Measurements from ENCODE around the gene TCF7.
A peak's percentile ranks its signal among the peaks of the same experiment; 100 is the strongest.

Gene TCF7

GRCh38 chr5:134090522-134090921, 24.0 kb upstream of the TCF7 start:
- no peak for DNase-seq (ENCODE audit: low read depth)

GRCh38 chr5:134091626-134092121, 22.8 kb upstream of the TCF7 start:
- DNase-seq (ENCODE audit: low read depth): no peak

- DNase-seq (ENCODE audit: low read depth): no peak
These were observed 21.6 kb upstream of the TCF7 start for GRCh38 chr5:134092875-134093274.

GRCh38 chr5:134093351-134093750, 21.1 kb upstream of the TCF7 start:
- no peak for DNase-seq (ENCODE audit: low read depth)

GRCh38 chr5:134095293-134095692, 19.2 kb upstream of the TCF7 start:
- DNase-seq (ENCODE audit: low read depth): no peak

- no peak for DNase-seq (ENCODE audit: low read depth)
These were observed 18.4 kb upstream of the TCF7 start for GRCh38 chr5:134095887-134096589.

- no peak for DNase-seq (ENCODE audit: low read depth)
These were observed 17.2 kb upstream of the TCF7 start for GRCh38 chr5:134097211-134097749.

GRCh38 chr5:134098690-134099089, 15.8 kb upstream of the TCF7 start:
- DNase-seq (ENCODE audit: low read depth): no peak

- no peak for DNase-seq (ENCODE audit: low read depth)
These were observed 15.1 kb upstream of the TCF7 start for GRCh38 chr5:134099288-134099872.

GRCh38 chr5:134099939-134100282, 14.6 kb upstream of the TCF7 start:
- no peak for DNase-seq (ENCODE audit: low read depth)

- DNase-seq (ENCODE audit: low read depth): peak; percentile 80
These were observed 14.0 kb upstream of the TCF7 start for GRCh38 chr5:134100283-134101091.

GRCh38 chr5:134101686-134102439, 12.6 kb upstream of the TCF7 start:
- peak; percentile 69 for DNase-seq (ENCODE audit: low read depth)

- DNase-seq (ENCODE audit: low read depth): no peak
These were observed 11.1 kb upstream of the TCF7 start for GRCh38 chr5:134103397-134103796.

GRCh38 chr5:134103998-134104654, 10.4 kb upstream of the TCF7 start:
- no peak for DNase-seq (ENCODE audit: low read depth)

- DNase-seq (ENCODE audit: low read depth): no peak
These were observed 7.3 kb upstream of the TCF7 start for GRCh38 chr5:134106991-134107701.

- DNase-seq (ENCODE audit: low read depth): no peak
These were observed 6.7 kb upstream of the TCF7 start for GRCh38 chr5:134107779-134108178.

GRCh38 chr5:134110382-134110781, 4.1 kb upstream of the TCF7 start:
- no peak for DNase-seq (ENCODE audit: low read depth)

GRCh38 chr5:134111741-134112647, 2.5 kb upstream of the TCF7 start:
- DNase-seq (ENCODE audit: low read depth): no peak

GRCh38 chr5:134112726-134113362, 1.6 kb upstream of the TCF7 start:
- no peak for DNase-seq (ENCODE audit: low read depth)
